Measurements from ENCODE around the gene LMLN.

Gene LMLN

GRCh38 chr3:198090795-198091332 lies 130.8 kb downstream of the LMLN start:
- no peaks in the 10 kb centered on the region for H3K27me3 ChIP-seq (ENCODE audit: control insufficient read depth, insufficient read depth, low read length)
- H3K4me3 ChIP-seq (ENCODE audit: low read depth, low read length): no peak overlapping the region
- no peak overlapping the region for H3K27ac ChIP-seq
- H3K9me3 ChIP-seq (ENCODE audit: control insufficient read depth, low read length): no peaks in the 10 kb centered on the region
- TF ChIP-seq, protein P1, sequence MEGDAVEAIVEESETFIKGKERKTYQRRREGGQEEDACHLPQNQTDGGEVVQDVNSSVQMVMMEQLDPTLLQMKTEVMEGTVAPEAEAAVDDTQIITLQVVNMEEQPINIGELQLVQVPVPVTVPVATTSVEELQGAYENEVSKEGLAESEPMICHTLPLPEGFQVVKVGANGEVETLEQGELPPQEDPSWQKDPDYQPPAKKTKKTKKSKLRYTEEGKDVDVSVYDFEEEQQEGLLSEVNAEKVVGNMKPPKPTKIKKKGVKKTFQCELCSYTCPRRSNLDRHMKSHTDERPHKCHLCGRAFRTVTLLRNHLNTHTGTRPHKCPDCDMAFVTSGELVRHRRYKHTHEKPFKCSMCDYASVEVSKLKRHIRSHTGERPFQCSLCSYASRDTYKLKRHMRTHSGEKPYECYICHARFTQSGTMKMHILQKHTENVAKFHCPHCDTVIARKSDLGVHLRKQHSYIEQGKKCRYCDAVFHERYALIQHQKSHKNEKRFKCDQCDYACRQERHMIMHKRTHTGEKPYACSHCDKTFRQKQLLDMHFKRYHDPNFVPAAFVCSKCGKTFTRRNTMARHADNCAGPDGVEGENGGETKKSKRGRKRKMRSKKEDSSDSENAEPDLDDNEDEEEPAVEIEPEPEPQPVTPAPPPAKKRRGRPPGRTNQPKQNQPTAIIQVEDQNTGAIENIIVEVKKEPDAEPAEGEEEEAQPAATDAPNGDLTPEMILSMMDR (IDR thresholded peaks at IDR 0.05): no peak
- no peak overlapping the region for H3K9ac ChIP-seq
- H2AFZ ChIP-seq: no peak overlapping the region
- no peaks in the 10 kb centered on the region for H3K79me2 ChIP-seq
- no peak overlapping the region for H3K4me2 ChIP-seq (ENCODE audit: low read length)
- H3K36me3 ChIP-seq (ENCODE audit: control insufficient read depth, insufficient read depth, low read length): no peaks in the 10 kb centered on the region
- no peaks in the 10 kb centered on the region for H3K4me1 ChIP-seq

- no peaks in the 10 kb centered on the region for H3K79me2 ChIP-seq
- no peak overlapping the region for H3K9ac ChIP-seq
- TF ChIP-seq, protein P1 (IDR thresholded peaks at IDR 0.05): no peak
- H3K4me1 ChIP-seq: no peaks in the 10 kb centered on the region
- H3K4me3 ChIP-seq (ENCODE audit: low read depth, low read length): no peak overlapping the region
- H3K27ac ChIP-seq: no peak overlapping the region
- no peaks in the 10 kb centered on the region for H3K27me3 ChIP-seq (ENCODE audit: control insufficient read depth, insufficient read depth, low read length)
- no peaks in the 10 kb centered on the region for H3K36me3 ChIP-seq (ENCODE audit: control insufficient read depth, insufficient read depth, low read length)
- no peak overlapping the region for H3K4me2 ChIP-seq (ENCODE audit: low read length)
- no peaks in the 10 kb centered on the region for H3K9me3 ChIP-seq (ENCODE audit: control insufficient read depth, low read length)
- no peak overlapping the region for H2AFZ ChIP-seq
Observed at GRCh38 chr3:198092276-198092675, 132.3 kb downstream of the LMLN start.

DNA sequence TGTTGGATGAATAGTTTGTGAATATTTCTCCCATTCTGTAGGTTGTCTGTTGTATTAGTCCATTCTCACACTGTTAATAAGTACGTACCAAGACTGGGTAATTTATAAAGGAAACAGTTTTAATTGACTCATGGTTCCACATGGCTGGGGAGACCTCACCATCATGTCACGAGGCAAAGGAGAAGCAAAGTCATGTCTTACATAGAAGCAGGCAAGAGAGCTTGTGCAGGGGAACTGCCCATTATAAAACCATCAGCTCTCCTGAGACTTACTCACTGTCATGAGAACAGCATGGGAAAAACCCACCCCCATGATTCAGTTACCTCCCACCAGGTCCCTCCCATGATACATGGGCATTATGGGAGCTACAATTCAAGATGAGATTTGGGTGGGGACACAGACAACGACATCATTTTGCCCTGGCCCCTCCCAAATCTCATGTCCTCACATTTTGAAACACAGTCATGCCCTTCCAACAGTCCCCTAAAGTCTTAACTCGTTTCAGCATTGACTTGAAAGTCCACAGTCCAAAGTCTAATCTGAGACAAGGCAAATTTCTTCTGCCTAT lies 133.2 kb downstream of the LMLN start:
- no peaks in the 10 kb centered on the region for H3K27me3 ChIP-seq (ENCODE audit: control insufficient read depth, insufficient read depth, low read length)
- H3K4me1 ChIP-seq: no peaks in the 10 kb centered on the region
- no peaks in the 10 kb centered on the region for H3K36me3 ChIP-seq (ENCODE audit: control insufficient read depth, insufficient read depth, low read length)
- no peaks in the 10 kb centered on the region for H3K9me3 ChIP-seq (ENCODE audit: control insufficient read depth, low read length)
- H3K79me2 ChIP-seq: no peaks in the 10 kb centered on the region
- no peak overlapping the region for H3K4me3 ChIP-seq (ENCODE audit: low read depth, low read length)
- TF ChIP-seq, protein P1 (IDR thresholded peaks at IDR 0.05): no peak
- no peak overlapping the region for H3K9ac ChIP-seq
- H2AFZ ChIP-seq: no peak overlapping the region
- H3K4me2 ChIP-seq (ENCODE audit: low read length): no peak overlapping the region
- no peak overlapping the region for H3K27ac ChIP-seq

All from parathyroid adenoma (tissue), 2 donors.